NAMALWA (cell line): ENCODE measurements around the gene CDH12.
A peak's percentile ranks its signal among the peaks of the same experiment; 100 is the strongest.
"Not testable (repeated sequence)": the region's sequence is repeated elsewhere in the genome, so short reads cannot be mapped to it uniquely, and the experiment has no call there.

Experiments
- DNase-seq: peaks from one replicate; pipeline ENCODE4 v3.0.0-alpha.2; 2015; ENCODE audit warnings: low spot score

The CDH12 gene

GRCh38 chr5:22151801-22152200 is 701.3 kb downstream of the CDH12 start:
- DNase-seq, result not testable (repeated sequence)

GRCh38 chr5:22140418-22140817 is 712.7 kb downstream of the CDH12 start:
- not testable (repeated sequence) for DNase-seq

- DNase-seq, result not testable (repeated sequence)
Observed at GRCh38 chr5:22139662-22140300, 713.4 kb downstream of the CDH12 start.

GRCh38 chr5:22111320-22111719 is 741.8 kb downstream of the CDH12 start:
- DNase-seq, result no peak

- no peak for DNase-seq
Observed at GRCh38 chr5:22109315-22109714, 743.8 kb downstream of the CDH12 start.

- no peak for DNase-seq
Observed at GRCh38 chr5:22108545-22108944, 744.6 kb downstream of the CDH12 start.

GRCh38 chr5:22102823-22103359 is 750.3 kb downstream of the CDH12 start:
- no peak for DNase-seq

- DNase-seq, result no peak
Observed at GRCh38 chr5:22088517-22088916, 764.6 kb downstream of the CDH12 start.

- no peak for DNase-seq
Observed at GRCh38 chr5:22079566-22079965, 773.6 kb downstream of the CDH12 start.

GRCh38 chr5:22079002-22079401 is 774.1 kb downstream of the CDH12 start:
- DNase-seq, result no peak

GRCh38 chr5:22076586-22076985 is 776.6 kb downstream of the CDH12 start:
- no peak for DNase-seq

- DNase-seq, result no peak
Observed at GRCh38 chr5:22070186-22070728, 782.9 kb downstream of the CDH12 start.

- no peak for DNase-seq
Observed at GRCh38 chr5:22063717-22064116, 789.4 kb downstream of the CDH12 start.

GRCh38 chr5:22058620-22059019 is 794.5 kb downstream of the CDH12 start:
- DNase-seq, result no peak

- no peak for DNase-seq
Observed at GRCh38 chr5:22057012-22057411, 796.1 kb downstream of the CDH12 start.

- no peak for DNase-seq
Observed at GRCh38 chr5:22056601-22057000, 796.5 kb downstream of the CDH12 start.

- no peak for DNase-seq
Observed at GRCh38 chr5:22053195-22053594, 799.9 kb downstream of the CDH12 start.

- DNase-seq, result no peak
Observed at GRCh38 chr5:22051881-22052280, 801.3 kb downstream of the CDH12 start.

GRCh38 chr5:22050931-22051330 is 802.2 kb downstream of the CDH12 start:
- DNase-seq, result no peak

GRCh38 chr5:22044229-22044628 is 808.9 kb downstream of the CDH12 start:
- DNase-seq, result peak; percentile 27

- no peak for DNase-seq
Observed at GRCh38 chr5:22036061-22036460, 817.1 kb downstream of the CDH12 start.

GRCh38 chr5:22033066-22033465 is 820.1 kb downstream of the CDH12 start:
- DNase-seq, result no peak

GRCh38 chr5:22023784-22024183 is 829.4 kb downstream of the CDH12 start:
- peak; percentile 5 for DNase-seq

GRCh38 chr5:22012893-22013292 is 840.3 kb downstream of the CDH12 start:
- not testable (repeated sequence) for DNase-seq
